ENCODE data around the gene ASIC1.
"Not testable (repeated sequence)": the region's sequence is repeated elsewhere in the genome, so short reads cannot be mapped to it uniquely, and the experiment has no call there.

The ASIC1 gene

DNA sequence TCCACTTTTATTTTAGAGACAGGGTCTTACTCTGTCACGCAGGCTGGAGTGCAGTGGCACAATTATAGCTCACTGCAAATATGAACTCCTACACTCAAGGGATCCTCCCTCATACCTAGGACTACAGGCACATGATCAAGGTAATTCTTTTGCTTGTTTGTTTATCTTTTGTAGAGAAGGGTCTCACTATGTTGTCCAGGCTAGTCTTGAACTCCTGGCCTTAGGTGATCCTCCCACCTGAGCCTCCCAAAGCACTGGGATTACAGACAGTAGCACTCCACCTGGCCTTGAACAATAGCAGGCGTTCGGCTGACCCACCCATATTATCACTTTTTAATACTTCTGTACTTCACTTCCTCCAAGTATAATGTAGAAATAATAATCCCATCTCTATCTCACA, 30.7 kb upstream of the ASIC1 start:
- TF ChIP-seq ZFX (IDR thresholded peaks at IDR 0.05): no peak
- TF ChIP-seq, protein P1, sequence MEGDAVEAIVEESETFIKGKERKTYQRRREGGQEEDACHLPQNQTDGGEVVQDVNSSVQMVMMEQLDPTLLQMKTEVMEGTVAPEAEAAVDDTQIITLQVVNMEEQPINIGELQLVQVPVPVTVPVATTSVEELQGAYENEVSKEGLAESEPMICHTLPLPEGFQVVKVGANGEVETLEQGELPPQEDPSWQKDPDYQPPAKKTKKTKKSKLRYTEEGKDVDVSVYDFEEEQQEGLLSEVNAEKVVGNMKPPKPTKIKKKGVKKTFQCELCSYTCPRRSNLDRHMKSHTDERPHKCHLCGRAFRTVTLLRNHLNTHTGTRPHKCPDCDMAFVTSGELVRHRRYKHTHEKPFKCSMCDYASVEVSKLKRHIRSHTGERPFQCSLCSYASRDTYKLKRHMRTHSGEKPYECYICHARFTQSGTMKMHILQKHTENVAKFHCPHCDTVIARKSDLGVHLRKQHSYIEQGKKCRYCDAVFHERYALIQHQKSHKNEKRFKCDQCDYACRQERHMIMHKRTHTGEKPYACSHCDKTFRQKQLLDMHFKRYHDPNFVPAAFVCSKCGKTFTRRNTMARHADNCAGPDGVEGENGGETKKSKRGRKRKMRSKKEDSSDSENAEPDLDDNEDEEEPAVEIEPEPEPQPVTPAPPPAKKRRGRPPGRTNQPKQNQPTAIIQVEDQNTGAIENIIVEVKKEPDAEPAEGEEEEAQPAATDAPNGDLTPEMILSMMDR (conservative IDR thresholded peaks at IDR 0.05): no peak
- no peak overlapping the region for H3K27ac ChIP-seq

DNA sequence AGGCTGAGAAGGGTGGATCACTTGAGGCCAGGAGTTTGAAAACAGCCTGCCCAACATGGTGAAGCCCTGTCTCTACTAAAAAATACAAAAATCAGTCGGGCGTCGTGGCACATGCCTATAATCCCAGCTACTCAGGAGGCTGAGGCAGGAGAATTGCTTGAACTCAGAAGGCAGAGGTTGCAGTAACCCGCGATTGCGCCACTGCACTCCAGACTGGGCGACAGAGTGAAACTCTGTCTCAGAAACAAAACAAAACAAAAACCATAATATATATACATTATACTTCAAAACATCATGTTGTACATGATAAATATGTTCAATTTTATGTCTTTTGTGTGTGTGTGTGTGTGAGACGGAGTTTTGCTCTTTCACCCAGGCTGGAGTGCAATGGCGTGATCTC, 26.9 kb upstream of the ASIC1 start:
- not testable (repeated sequence) for H3K27ac ChIP-seq

DNA sequence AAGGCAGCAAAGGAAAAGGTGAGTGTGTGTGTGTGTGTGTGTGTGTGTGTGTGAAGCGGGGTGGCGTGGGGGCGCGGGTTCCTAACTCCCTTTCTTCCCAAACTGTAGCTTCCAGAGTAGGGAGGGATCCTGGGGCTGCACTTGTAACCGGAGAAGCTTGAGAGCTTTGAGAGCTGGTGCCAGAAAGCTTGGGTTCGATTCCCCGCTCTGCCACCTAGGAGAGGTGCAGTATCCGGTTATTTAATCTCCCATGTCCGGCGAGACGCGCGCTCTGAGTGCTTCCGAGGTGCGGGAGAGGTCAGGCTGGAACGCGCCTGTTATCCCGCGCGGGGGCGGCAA, 24.9 kb upstream of the ASIC1 start:
- TF ChIP-seq, protein P1 (conservative IDR thresholded peaks at IDR 0.05): no peak
- TF ChIP-seq ZFX (IDR thresholded peaks at IDR 0.05): no peak
- no peak overlapping the region for H3K27ac ChIP-seq

DNA sequence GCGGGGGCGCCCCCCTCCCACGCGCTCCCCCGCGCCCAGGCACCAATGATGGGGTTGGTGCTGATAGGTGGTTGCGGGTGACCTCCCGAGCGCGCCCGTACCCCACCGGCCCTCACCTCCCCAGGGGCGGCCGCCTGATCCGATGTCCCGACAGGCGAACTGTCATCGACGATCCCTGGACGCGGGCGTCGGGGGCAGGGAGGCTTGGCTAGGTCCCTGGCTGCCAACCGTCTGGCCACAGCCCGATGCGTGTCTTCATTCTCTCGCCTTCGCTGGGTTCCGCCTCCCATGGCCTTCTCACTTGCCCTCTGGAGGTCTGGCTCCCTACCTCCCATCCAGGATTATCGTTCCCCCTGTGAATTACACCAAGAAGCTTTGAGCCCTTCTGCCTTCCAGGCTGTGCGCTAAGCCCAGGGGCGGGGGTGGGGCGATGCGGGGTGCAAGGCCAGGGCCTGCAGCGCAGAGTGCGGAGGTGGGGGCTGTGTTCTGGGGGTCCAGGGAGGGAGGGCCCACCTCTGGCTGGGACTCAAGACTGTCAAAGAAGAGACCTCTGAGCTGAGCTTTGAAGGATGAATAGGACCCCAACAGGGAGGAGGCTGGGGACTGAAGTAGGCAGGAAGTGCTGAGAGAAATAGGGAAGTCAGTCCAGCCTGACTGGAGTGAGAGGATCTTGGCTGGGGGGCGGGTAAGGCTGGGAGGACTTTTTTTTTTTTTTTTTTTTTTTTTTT, 24.4 kb upstream of the ASIC1 start:
- no peak for TF ChIP-seq ZFX (IDR thresholded peaks at IDR 0.05)
- TF ChIP-seq, protein P1 (conservative IDR thresholded peaks at IDR 0.05): no peak
- H3K27ac ChIP-seq: no peak overlapping the region

DNA sequence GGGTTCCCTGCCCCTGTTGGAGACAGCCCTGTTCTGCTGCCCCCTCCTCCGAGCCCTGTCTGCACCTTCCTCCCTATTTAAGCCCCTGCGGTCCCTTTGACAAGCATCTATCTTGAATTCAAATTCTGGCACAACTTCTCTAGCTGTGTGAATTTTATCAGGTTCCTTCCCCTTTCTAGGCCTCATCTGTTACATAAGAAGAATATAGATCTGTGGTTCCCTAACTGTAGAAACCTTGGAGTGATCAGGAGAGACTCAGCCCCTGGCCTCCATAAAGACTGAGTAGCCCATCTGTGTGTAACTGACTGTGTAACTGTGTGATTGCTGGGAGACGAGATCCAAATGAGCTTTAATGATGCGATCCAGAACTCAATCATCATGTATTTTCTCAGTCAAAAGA, 19.1 kb upstream of the ASIC1 start:
- H3K27ac ChIP-seq: no peak overlapping the region
- TF ChIP-seq, protein P1 (conservative IDR thresholded peaks at IDR 0.05): no peak
- no peak for TF ChIP-seq ZFX (IDR thresholded peaks at IDR 0.05)

DNA sequence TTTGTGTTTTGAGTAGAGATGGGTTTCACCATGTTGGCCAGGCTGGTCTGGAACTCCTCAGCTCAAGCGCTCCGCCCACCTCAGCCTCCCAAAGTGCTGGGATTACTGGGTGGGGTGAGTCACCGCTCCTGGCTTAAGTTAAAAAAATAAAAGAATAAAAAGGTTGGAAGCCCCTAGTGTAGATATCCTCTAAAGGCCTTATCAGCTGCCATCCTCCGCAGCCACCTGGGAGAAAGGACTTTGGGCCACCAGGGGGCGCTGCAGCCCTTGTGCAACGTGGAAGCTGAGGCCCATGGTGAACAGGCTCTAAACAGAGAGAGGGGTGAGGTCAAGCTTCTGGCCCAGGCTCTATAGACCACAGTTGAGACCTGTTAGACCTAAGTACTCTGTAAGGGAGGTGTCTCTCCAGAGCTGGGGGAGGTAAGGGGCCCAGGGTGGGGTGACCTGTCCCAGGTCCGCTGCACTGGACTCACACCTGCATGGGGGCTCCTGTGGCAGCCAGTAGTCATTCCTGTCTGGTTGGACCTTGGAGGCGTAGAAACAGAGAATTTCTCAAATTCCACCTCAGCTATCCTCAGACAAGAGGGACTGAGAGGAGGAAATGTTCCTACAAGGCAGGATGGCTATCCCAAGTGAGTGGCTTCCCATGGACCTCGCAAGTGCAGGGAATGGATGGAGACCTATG, 18.1 kb upstream of the ASIC1 start:
- H3K27ac ChIP-seq: no peak overlapping the region
- TF ChIP-seq ZFX (IDR thresholded peaks at IDR 0.05): no peak
- TF ChIP-seq, protein P1 (conservative IDR thresholded peaks at IDR 0.05): peak; percentile 98

DNA sequence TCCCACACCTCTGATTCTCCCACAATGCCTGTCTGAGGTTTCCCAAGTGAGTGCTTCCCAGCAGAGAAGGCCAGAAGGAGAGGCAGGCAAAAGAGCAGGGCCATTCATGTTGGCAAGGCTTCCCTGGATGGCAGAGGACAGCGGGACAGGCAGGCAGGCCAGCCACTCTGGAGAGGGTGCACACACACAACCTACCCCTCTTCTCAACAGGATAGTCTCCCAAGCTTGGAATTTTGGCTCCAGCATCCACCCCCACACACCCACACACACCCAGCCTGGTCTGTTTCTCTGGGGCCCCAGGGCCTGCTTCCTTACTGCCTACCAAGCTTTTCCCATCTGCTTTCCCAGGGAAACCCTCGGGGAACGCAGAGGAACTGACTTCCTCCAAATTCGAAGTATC, 16.7 kb upstream of the ASIC1 start:
- no peak overlapping the region for H3K27ac ChIP-seq
- TF ChIP-seq ZFX (IDR thresholded peaks at IDR 0.05): no peak
- TF ChIP-seq, protein P1 (conservative IDR thresholded peaks at IDR 0.05): no peak
